Hepatocyte (in vitro differentiated cells): ENCODE data around the gene FASTKD1.

Experiments used
- CTCF ChIP-seq: fragments of 200-600 bp; sonication (generic); IDR thresholded peaks from 2 replicates; pipeline ENCODE4 v1.5.1; 2016; ENCODE audit warnings: antibody characterized with exemption, mild to moderate bottlenecking; ENCODE audit not compliant: poor library complexity
- EZH2 ChIP-seq: fragments of 200-600 bp; sonication (generic); IDR thresholded peaks from 2 replicates; pipeline ENCODE4 v1.6.1; 2016; ENCODE audit warnings: antibody characterized with exemption, mild to moderate bottlenecking, borderline replicate concordance
- EZH2phosphoT487 ChIP-seq: fragments of 200-600 bp; sonication (generic); IDR thresholded peaks from one replicate; pipeline ENCODE4 v1.6.1; 2018; ENCODE audit warnings: antibody characterized with exemption, mild to moderate bottlenecking, low read depth, moderate library complexity; ENCODE audit not compliant: unreplicated experiment, severe bottlenecking

GRCh38 chr2:169569948-169570347 lies 3.7 kb downstream of the FASTKD1 start:
- TF ChIP-seq EZH2phosphoT487, result no peak
- TF ChIP-seq CTCF, result no peak
- TF ChIP-seq EZH2, result no peak
